Calu3 (cell line): ENCODE results near the gene ZNF337. TPM values are rescaled to one million over a fixed set of nuclear protein-coding genes. Genes with fewer than 3 reads are reported as not detected.
A peak's percentile ranks its signal among the peaks of the same experiment; 100 is the strongest.

ENCODE experiments used
- BruUV-seq: library from RNA; stranded (reverse); fragments of 400-500 nt; replicated peaks from 2 replicates; lab custom pipeline; 2021; lab: Mats Ljungman, UMichigan
- CTCF ChIA-PET: fragments of 300-600 bp; sonication (Branson Sonifier 250); formaldehyde crosslinking; loops from one replicate; lab custom pipeline; 2022; ENCODE audit warnings: antibody characterized with exemption; lab: Charles Lee
- DNase-seq: peaks from one replicate; pipeline ENCODE4 v3.0.0; 2022
- H3K27ac Mint-ChIP-seq: one replicate; pipeline ENCODE4 v1.8.0; 2022; ENCODE audit warnings: mixed read lengths; ENCODE audit not compliant: unreplicated experiment
- H3K27me3 Mint-ChIP-seq: one replicate; pipeline ENCODE4 v1.8.0; 2022; ENCODE audit warnings: mixed read lengths; ENCODE audit not compliant: unreplicated experiment
- H3K36me3 Mint-ChIP-seq: one replicate; pipeline ENCODE4 v1.8.0; 2022; ENCODE audit warnings: mild to moderate bottlenecking, moderate library complexity, mixed read lengths; ENCODE audit not compliant: insufficient read depth, unreplicated experiment
- H3K4me1 Mint-ChIP-seq: one replicate; pipeline ENCODE4 v1.8.0; 2022; ENCODE audit warnings: mild to moderate bottlenecking, low read depth, mixed read lengths; ENCODE audit not compliant: unreplicated experiment
- H3K4me3 Mint-ChIP-seq: one replicate; pipeline ENCODE4 v1.8.0; 2022; ENCODE audit warnings: mild to moderate bottlenecking, low read depth, moderate library complexity, mixed read lengths; ENCODE audit not compliant: unreplicated experiment
- H3K9me3 Mint-ChIP-seq: one replicate; pipeline ENCODE4 v1.8.0; 2022; ENCODE audit warnings: low read depth, mixed read lengths; ENCODE audit not compliant: unreplicated experiment
- intact Hi-C: fragments of 100-400 bp; cut with micrococcal nuclease; formaldehyde crosslinking; loops from one replicate; pipeline ENCODE4 v1.10.0; 2022; ENCODE audit not compliant: unreplicated experiment
- total RNA-seq: library from RNA; stranded (reverse); gene quantifications from 2 replicates; pipeline ENCODE4 v1.2.3, GENCODE V29; 2022
- TF ChIP-seq, protein P1 (sequence below): fragments of 200-600 bp; IDR thresholded peaks from one replicate; pipeline ENCODE4 v1.8.0; 2022; ENCODE audit warnings: antibody characterized with exemption; ENCODE audit not compliant: unreplicated experiment

Gene ZNF337
- total RNA-seq, 1 experiment from 2014 or later, result 6.6 TPM

GRCh38 chr20:25695532-25696370 is 902 bp downstream of the ZNF337 start:
- Mint-ChIP-seq H3K4me3 (peak overlapping the region; percentile 70), H3K27me3 (no peaks in the 10 kb centered on the region), H3K9me3 (no peaks in the 10 kb centered on the region), H3K36me3 (peaks cover 5% of the 10 kb centered on the region), H3K27ac (no peak overlapping the region), H3K4me1 (no peaks in the 10 kb centered on the region)
- TF ChIP-seq, protein P1, sequence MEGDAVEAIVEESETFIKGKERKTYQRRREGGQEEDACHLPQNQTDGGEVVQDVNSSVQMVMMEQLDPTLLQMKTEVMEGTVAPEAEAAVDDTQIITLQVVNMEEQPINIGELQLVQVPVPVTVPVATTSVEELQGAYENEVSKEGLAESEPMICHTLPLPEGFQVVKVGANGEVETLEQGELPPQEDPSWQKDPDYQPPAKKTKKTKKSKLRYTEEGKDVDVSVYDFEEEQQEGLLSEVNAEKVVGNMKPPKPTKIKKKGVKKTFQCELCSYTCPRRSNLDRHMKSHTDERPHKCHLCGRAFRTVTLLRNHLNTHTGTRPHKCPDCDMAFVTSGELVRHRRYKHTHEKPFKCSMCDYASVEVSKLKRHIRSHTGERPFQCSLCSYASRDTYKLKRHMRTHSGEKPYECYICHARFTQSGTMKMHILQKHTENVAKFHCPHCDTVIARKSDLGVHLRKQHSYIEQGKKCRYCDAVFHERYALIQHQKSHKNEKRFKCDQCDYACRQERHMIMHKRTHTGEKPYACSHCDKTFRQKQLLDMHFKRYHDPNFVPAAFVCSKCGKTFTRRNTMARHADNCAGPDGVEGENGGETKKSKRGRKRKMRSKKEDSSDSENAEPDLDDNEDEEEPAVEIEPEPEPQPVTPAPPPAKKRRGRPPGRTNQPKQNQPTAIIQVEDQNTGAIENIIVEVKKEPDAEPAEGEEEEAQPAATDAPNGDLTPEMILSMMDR, result no peak
- intact Hi-C loops, result no loop called here
- CTCF ChIA-PET, result no interaction called here
- no peak for DNase-seq
- TSS peak; percentile 20 for BruUV-seq

DNA sequence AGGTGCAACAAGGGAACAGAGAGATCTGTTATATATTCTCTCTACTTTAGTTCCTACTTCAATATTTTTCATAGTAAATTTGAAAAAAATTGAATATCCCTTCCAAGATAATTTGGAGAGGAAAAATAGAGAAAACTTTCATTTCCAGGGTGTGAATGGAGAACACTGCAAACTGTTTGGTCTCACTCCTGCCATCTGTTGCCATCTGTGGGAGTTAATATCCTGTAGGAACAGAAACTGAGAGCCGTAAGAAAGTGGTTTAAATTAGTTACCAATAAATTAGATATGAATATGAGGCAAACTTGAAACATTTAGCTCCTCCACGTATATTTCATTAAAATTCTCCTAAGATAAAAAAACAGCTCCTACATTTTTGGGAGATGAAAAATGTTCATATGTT is 4.2 kb downstream of the ZNF337 start:
- Mint-ChIP-seq H3K9me3 (no peaks in the 10 kb centered on the region), H3K4me3 (no peak overlapping the region), H3K27me3 (no peaks in the 10 kb centered on the region), H3K27ac (no peak overlapping the region), H3K4me1 (no peaks in the 10 kb centered on the region), H3K36me3 (peaks cover 5% of the 10 kb centered on the region)
- no peak for DNase-seq
- no TSS peak for BruUV-seq
- TF ChIP-seq, protein P1, result no peak
- CTCF ChIA-PET, result no interaction called here
- intact Hi-C loops, result no loop called here

DNA sequence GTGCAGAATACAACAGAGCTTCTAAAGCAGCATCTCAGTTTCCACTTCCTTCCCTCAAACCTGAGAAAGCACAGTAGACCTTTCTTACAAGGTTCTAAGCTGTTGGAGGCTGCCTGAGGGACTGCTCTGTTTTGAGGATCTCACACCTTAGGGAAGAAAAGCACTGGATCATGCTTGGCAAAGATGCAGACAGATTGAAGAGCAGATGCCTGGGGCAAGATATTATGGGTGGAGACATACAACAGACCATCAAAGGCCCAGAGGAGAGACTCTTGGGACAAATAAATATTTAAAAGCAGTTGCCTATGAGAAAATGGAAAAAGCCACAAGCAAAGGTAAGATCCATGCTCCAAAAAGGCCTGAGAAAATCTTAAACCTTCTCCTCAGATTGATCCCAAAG is 6.2 kb downstream of the ZNF337 start:
- CTCF ChIA-PET, result no interaction called here
- Mint-ChIP-seq H3K27ac (no peak overlapping the region), H3K36me3 (peaks cover 3% of the 10 kb centered on the region), H3K4me1 (no peaks in the 10 kb centered on the region), H3K4me3 (no peak overlapping the region), H3K27me3 (no peaks in the 10 kb centered on the region), H3K9me3 (no peaks in the 10 kb centered on the region)
- DNase-seq, result no peak
- intact Hi-C loops, result no loop called here
- TF ChIP-seq, protein P1, result no peak
- no TSS peak for BruUV-seq

GRCh38 chr20:25686081-25687067 is 10.3 kb downstream of the ZNF337 start:
- H3K36me3 Mint-ChIP-seq, result peaks cover 5% of the 10 kb centered on the region
- no TSS peak for BruUV-seq

More at GRCh38 chr20:25686081-25687067, 10.3 kb downstream of the ZNF337 start:
- H3K4me1 Mint-ChIP-seq, result no peaks in the 10 kb centered on the region
- intact Hi-C loops, result no loop called here
- TF ChIP-seq, protein P1, result no peak
- CTCF ChIA-PET, result no interaction called here
- no peak for DNase-seq
- H3K27ac Mint-ChIP-seq, result no peak overlapping the region
- no peaks in the 10 kb centered on the region for H3K9me3 Mint-ChIP-seq
- H3K4me3 Mint-ChIP-seq, result no peak overlapping the region
- no peaks in the 10 kb centered on the region for H3K27me3 Mint-ChIP-seq
